HG02610 (cell line): ENCODE measurements around the gene TRAF7.

Source experiments
- ATAC-seq: cut with Tn5 transposase; IDR thresholded peaks from one replicate; pipeline ENCODE4 v1.9.1; 2021; ENCODE audit warnings: mild to moderate bottlenecking, moderate library complexity; ENCODE audit not compliant: unreplicated experiment

The TRAF7 gene

DNA sequence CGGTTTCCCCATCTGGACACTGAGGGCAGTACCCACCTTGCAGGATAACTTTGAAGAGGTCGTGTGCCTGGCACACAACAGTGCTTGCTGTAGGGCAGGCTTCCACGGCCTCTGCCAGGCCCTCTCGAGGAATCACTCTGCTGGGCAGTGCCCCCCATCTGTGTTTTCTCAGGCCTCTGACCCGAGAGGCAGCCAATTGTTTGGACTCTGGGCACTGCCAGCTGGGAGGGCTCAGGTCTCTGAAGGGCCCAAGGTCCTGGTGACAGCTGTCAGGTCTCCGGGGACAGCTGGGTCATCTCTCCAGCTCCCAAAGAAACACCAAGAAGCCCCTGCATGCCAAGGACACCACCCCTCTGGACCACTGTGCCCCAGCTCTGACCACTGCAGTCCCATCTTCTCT, 8.2 kb upstream of the TRAF7 start:
- no peak for ATAC-seq

GRCh38 chr16:2147981-2148671, 7.5 kb upstream of the TRAF7 start, which contains the start of gene RAB26:
Gene RAB26, plus strand, starts transcription at chr16:2148625. Its CDS starts 159 bp downstream, at chr16:2148784.
- peak; percentile 36 for ATAC-seq

DNA sequence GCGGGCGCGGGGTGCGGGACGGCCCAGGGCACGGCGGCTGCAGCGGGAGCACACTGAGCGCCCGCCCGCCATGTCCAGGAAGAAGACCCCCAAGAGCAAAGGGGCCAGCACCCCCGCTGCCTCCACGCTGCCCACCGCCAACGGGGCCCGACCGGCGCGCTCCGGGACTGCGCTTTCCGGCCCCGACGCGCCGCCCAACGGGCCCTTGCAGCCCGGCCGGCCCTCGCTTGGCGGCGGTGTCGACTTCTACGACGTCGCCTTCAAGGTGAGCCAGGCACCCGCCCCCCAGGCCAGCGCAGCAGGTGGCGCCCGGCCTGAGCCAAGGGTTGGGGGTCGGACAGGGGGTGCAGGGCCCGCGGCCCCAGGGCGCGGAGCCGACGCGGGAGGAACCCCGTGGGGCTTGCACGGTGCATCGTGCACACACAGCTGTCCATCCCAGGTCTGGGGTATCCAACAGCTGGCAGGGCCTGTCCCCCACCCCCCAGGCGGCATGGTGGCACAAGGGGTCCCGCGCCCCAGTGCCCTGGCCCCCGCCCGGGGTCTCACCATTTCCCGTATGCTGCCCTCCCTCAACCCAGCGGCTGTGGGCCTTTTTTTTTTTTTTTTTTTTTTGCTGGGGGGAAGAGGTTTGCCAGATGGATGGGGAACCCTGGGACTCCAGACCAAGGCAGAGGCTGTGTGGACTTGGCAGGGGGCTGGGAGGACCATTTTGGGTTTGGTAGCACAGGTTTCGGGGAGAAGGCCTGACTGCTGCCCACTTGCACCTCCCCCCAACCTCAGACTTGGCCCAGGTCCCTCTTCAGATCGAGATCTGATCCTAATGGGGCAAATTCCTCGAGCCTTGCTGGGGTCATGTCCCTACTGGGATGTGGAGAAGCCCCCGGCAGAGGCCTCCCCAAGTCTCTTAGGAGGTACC, 6.6 kb upstream of the TRAF7 start:
- ATAC-seq = no peak

DNA sequence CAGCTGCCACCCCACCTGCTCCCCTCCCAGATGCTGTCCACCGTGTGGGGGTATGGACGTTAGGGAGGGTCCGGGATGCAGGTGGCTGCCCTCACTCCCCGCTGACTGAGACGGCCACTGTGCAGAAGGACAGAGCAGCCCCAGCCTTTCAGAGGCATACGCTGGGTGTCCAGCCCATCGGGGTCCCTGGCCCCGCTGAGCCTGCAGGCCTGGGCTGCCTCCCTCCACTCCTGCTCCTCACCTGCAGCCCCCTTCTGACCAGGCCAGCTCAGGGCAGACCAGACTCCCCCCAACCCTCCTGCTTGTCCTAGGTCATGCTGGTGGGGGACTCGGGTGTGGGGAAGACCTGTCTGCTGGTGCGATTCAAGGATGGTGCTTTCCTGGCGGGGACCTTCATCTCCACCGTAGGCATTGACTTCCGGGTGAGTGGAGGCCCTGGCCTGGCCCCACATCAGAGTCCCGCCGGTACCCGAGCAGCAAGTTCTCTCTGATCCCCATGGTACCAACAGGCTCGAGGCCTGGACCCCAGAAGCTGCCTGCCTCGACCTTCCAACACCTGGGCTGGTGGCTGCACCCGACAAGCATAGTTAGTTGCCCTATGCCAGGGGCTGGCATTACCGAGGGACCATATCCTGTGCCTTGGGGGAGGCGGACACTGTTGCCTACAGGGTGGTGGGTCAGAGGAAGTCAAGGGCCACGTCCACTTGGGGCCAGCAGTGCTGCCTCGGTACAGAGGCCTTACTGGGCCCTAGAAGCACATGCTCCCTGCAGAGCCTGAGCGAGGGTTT, 5.8 kb upstream of the TRAF7 start:
- no peak for ATAC-seq

DNA sequence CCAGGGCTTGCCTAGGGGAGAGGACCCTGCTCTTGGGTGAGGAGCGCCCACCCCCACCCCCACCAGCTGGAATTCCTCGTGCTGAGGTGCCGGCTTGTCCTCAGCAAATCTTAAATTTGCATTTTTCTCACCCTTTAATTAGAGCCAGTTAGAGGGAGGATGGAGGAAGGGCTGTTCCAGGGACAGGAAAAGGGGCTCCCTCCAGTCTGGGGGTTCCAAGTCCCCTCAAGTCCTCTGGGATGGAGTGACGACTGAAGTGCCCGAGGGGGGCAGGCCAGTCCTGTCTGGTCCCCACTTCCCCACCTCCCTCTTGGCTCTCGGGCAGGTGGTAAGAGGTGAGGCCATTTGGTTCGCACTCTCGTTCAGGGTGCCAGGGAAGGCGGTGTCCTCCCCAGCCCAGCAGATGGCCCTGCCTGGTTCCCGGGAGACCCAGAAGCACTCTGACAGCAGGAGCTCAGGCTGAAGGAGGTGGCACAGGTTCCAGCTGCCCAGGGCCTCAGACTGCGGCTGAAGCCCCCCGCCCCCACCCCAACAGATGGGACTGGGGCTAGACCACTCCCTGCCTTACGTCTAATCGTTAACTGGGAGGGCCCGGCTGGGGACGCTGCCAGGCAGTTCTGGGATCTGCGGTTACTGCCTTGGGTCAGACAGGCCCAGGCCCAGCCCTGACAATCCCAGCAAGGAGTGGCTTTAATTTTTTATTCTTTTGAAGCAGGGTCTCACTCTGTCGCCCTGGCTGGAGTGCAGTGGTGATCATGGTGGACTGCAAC, 5.0 kb upstream of the TRAF7 start:
- ATAC-seq = no peak

DNA sequence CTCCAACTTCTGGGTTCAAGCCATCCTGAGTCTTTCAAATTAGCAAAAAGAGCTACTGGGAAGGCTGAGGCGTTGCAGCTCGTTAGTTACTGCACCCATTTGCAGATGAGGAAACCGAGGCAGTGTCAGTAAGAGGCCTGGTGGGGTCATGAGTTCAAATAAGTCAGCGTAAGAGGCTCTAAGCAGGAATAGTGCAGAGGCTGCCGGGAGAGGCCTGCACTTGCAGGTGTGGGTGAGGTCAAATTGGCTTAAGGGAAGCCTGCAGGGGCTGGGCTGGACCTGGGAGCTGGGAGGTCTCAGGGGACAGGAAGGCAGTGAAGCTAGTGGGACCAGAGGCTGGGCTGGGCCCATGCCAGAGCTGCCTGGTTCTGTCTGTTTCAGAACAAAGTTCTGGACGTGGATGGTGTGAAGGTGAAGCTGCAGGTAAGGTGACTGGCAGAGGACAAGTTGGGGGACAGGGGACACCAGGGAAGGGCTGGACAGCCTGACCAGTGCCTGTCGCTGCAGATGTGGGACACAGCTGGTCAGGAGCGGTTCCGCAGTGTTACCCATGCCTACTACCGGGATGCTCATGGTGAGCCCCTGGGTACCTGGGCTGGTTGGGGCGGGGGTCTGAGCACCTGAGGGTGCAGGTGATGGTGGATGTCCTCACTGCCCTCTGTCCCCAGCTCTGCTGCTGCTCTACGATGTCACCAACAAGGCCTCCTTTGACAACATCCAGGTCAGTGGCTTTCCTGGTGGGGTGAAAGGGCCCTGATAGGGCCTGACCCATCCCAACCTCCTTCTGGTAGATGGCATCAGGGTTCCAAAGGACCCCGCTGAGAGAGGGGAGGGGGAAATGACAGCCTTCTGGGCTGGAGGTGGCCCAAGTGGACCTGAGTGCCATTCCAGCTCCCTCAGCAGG, 4.1 kb upstream of the TRAF7 start:
- no peak for ATAC-seq

DNA sequence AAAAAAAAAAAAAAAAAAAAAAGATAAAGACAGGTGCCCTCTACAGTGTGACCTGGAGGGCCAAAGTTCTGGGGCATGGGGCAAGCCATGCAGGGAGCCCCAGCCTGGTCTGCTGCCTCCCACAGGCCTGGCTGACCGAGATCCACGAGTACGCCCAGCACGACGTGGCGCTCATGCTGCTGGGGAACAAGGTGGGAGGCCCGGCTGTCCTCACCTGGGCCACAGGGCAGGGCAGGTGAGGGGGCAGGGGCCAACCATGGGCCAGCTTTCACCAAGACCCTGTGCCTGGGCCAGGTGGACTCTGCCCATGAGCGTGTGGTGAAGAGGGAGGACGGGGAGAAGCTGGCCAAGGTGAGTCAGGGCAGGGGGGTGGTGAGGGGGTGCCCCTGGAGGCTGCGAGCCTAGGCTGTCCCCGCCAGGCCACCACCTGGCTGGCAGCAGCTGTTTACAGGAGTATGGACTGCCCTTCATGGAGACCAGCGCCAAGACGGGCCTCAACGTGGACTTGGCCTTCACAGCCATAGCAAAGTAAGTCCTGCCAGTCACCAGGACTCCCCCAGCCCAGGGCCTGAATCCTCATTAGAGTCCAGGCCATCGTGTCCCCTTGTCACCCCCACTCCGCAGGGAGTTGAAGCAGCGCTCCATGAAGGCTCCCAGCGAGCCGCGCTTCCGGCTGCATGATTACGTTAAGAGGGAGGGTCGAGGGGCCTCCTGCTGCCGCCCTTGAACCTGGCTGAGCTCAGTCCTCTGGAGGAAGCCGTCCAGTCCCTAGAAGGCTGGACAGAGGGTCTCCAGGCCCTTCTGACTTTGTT, 2.7 kb upstream of the TRAF7 start:
- ATAC-seq = no peak

DNA sequence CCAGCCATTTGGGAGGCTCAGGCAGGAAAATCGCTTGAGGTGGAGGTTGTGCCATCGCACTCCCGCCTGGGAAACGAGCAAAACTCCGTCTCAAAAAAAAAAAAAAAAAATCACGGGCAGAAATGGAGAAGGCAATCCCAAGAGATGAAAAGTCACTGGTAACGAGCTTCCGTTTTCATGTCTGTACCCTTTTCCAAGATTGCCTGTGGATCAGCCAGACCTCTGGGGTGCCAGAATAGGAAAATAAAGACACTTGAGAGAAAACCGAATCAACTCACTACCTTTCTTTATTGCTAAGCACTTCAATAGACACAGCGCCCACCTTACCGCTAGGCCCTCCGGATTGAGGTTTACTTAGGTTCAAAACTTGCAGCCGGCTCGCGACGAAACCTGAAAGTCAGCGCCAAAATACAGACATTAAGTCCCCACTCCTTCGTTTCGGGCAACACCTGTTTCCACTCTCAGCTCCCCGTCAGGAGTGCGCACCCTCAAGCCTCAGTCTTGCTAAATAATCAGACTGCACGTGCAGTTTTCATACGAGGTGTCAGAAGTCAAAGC, 970 bp upstream of the TRAF7 start:
- no peak for ATAC-seq

DNA sequence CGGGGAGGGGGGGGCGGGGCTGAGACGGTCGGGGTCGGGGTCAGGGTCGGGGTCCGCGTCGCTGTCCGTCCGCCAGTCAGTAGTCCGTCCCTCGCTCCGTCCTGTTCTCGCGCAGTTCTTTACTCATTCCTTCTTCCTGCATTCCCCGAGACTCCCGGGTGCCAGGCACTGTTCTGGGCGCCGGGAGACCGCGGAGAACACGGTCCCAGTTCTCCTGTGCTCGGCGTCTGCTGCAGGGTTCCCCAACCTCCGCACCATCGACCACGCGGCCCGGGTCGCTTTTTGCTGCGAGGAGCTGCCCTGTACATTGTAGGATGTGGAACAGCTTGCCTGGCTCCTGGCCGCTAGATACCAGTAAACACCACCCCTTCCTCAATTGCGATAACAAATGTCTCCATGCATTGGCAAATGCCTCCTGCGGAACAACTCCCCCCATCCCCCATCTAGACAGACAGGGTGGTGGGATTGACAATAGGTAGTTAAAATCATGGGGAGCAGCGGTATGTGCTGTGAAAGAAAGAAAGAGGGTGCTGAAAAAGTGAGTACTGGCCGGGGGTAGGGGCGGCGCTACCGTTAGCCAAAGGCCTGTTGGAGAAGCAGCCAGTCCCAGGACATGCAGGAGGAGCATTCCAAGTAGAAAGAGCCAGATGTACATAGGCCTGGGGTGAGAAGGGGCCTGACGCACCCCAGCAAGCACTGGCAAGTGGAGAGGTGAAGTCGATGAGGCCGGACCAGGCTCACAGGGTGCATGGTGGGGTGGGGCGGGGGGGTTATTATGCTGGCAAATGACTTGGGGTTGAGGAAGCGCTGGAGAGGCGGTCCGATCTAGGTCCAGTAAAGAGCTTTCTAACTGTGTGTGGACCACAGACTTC, 631 bp downstream of the TRAF7 start:
- no peak for ATAC-seq

DNA sequence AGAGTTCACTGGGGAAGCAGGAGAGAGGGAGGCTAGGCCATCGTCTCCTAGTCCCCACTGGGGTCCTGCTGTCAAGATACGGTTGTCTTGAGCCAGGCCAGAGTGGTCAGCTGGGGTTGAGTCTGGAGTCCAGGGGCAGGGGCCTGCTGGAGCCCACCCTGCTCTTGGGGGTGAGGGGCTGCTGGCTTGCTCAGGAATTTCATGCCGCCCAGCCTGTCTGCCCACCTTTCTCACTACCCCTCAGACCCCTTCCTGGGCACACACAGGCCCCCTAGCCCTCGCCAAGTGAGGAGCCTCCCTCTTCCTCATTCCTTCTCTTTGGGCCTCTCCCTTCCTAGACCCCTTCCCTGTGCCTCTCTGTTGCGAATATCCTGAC, 1.3 kb downstream of the TRAF7 start:
- ATAC-seq = no peak

DNA sequence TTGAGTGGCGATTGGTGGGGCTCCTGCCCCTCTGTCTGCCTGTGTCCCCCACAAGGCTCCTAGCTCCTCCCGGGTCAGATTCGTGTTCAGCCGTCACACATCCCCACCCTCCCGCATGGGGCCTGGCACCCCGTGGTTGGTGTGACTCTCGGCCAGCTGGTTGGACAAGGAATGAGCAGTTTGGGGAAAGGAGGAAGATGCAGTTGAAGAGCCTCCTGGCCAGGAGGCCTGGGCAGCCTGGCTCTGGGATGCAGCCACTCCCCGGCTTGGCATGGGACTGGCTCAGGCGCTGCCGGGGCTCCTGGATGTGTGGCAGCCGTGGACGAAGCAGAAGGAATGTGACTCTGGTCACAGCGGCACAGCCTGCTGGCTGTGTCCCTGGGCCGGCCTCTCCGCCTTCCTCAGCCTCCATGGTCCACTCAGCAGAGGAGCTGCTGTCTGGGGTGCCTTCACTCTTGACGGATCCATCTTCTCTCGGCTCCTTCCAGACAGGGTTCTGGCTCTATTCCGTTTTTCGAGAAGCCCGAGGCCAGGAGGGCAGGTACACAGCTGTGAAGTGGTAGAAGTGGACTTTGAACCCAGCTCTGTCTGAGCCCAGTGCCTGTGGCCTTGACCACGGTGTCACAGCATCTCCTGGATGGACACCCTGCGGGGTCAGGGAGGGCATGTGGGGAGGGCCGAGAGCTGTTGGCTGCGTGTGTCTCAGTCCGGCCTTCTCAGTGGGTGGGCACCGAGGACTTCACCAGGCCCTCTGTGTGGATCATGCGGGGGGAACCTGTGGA, 2.1 kb downstream of the TRAF7 start:
- ATAC-seq = no peak

DNA sequence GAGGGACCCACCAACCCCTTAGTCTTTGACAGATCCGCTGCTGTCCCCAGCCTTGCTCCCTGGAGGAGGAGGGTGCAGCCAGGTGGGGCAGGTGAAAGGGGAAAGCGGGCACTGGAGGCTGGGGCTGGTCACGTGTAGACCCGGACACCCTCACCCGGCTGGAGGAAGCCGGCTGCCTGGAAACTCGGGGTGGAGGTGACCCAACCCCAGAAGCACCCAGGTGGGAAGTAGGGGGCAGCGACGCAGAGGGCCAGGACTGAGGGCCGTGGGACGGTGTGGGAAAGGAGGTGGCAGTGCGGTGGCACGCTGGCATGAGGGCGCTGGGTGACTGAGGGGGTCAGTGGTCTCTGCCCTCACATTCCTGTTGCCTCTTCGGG, 2.7 kb downstream of the TRAF7 start:
- ATAC-seq = no peak

- no peak for ATAC-seq
Measured at GRCh38 chr16:2159175-2159838, 3.7 kb downstream of the TRAF7 start.

DNA sequence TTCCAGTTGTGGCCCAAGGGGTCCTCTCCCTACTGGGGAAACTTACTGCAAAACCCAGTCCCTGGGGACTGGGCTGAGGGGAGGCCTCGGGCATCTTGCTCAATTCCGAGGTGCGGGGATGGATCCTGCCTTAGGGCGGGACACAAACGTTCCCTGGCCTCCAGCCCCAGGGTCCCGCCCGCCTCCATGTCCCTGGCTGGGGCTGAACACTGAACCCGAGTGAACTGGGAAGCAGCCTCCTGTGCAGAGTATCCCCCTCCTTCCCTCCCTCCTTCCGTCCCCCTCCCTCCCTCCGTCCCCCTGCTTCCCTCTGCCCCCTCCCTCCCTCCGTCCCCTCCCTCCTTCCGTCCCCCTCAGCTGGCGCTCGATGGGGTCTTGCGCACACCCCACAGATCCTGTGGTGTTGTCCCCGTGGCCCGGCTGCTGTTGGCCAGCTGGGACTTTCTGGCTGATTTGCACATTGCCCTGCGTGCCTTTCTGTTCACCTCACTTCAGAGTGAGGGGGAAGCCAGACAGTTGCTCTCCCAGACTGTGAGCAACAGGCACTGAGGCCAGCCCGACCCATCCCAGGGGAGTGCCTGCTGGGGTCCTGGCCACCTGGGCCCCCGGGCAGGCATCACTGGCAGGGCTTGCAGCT, 5.5 kb downstream of the TRAF7 start:
- ATAC-seq = no peak

DNA sequence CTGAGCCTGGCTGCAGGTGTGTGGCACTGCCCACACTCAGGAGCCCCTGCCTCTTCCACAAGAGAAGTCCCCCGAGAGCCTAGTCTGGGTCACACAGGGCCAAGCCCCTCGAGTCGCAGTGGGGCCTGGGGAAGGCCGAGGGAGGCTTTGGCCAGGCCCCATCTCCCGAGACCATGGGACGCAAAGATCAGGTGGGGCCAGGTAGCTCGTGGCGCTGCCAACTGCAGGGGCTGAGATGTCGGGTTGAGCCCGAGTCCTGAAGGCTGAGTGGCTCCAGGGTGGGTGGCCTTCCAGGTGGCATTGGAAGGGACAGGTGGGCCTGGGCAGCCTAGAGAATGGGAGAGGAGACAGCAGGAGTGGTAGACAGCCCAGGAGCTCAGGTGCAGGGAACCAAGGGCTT, 6.3 kb downstream of the TRAF7 start:
- no peak for ATAC-seq

DNA sequence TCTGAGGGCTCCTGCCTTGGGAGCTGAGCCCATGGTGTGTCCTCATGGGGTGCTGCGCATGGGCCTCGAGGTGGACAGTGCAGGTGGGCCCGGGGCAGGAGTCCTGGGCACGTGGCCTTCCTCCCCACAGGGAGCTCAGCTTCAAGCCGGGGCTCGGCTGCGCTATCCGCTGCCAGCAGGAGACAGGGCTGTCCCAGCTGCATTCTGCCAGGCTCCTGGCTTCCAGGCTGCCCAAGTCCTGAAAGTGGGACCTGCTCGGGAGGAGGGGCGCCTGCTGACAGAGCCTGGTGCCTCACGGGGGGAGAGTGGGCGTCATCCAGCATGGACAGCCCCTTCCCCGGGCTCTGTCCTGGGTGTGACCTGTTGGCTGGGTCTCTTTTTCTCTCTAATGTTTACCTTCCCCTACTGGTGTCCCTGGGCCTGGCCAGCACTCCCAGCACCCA, 7.1 kb downstream of the TRAF7 start:
- ATAC-seq = no peak
